WTC11 (cell line): ENCODE data around the gene DACT1. TPM values are rescaled to one million over a fixed set of nuclear protein-coding genes. Genes with fewer than 3 reads are reported as not detected.

ENCODE experiments used
- ATAC-seq: fragments of 200-7000 bp; cut with Tn5 transposase; 2 replicates; pipeline ENCODE4 v1.10.0; 2021; ENCODE audit warnings: mild to moderate bottlenecking, moderate library complexity
- CTCF ChIA-PET: fragments of 300-600 bp; sonication (Branson Sonifier 250); formaldehyde crosslinking; loops from one replicate; lab custom pipeline; 2021; ENCODE audit warnings: antibody characterized with exemption; lab: Charles Lee
- POLR2A ChIA-PET: fragments of 350-600 bp; sonication (Branson Sonifier 250); formaldehyde crosslinking; loops from one replicate; lab custom pipeline; 2021; ENCODE audit warnings: antibody characterized with exemption; lab: Charles Lee
- DNase-seq: peaks from one replicate; pipeline ENCODE4 v3.0.0; 2021; ENCODE audit warnings: low spot score
- H3K27ac Mint-ChIP-seq: 2 replicates; pipeline ENCODE4 v1.8.0; 2021; ENCODE audit warnings: mixed read lengths
- H3K27me3 Mint-ChIP-seq: 2 replicates; pipeline ENCODE4 v1.8.0; 2021; ENCODE audit warnings: low read depth, mild to moderate bottlenecking, moderate library complexity, mixed read lengths
- H3K36me3 Mint-ChIP-seq: 2 replicates; pipeline ENCODE4 v1.8.0; 2021; ENCODE audit warnings: mixed read lengths
- H3K4me1 Mint-ChIP-seq: 2 replicates; pipeline ENCODE4 v1.8.0; 2022; ENCODE audit warnings: mixed read lengths
- H3K4me3 Mint-ChIP-seq: 2 replicates; pipeline ENCODE4 v1.8.0; 2021; ENCODE audit warnings: mild to moderate bottlenecking, moderate library complexity, mixed read lengths
- H3K9me3 Mint-ChIP-seq: 2 replicates; pipeline ENCODE4 v1.8.0; 2021; ENCODE audit warnings: mixed read lengths
- ETV6 ChIP-seq: sonication (generic); formaldehyde crosslinking; IDR thresholded peaks from 2 replicates; pipeline ENCODE4 v1.8.1; 2022; ENCODE audit warnings: mild to moderate bottlenecking, missing genetic modification reagents
- HMGA2 ChIP-seq: fragments of 250-450 bp; sonication (Bioruptor Pico); IDR thresholded peaks from 2 replicates; pipeline ENCODE4 v1.4.0; 2021; ENCODE audit warnings: mild to moderate bottlenecking, moderate library complexity
- NFATC4 ChIP-seq: fragments of 250-450 bp; sonication (Bioruptor Pico); IDR thresholded peaks from 2 replicates; pipeline ENCODE4 v1.9.0; 2021; ENCODE audit warnings: mild to moderate bottlenecking
- ZNF263 ChIP-seq: sonication (generic); formaldehyde crosslinking; IDR thresholded peaks from 2 replicates; pipeline ENCODE4 v1.8.1; 2022; ENCODE audit warnings: low read depth, mild to moderate bottlenecking, moderate library complexity, missing genetic modification reagents
- total RNA-seq: library from RNA; stranded (reverse); gene quantifications from 3 replicates; pipeline ENCODE4 v1.2.3, GENCODE V29; 2021
- TF ChIP-seq, protein P1 (sequence below): sonication (generic); formaldehyde crosslinking; IDR thresholded peaks from 2 replicates; pipeline ENCODE4 v1.8.0; 2023; ENCODE audit warnings: missing genetic modification reagents
- TF ChIP-seq, protein P2 (sequence below): fragments of 250-450 bp; sonication (Bioruptor Pico); IDR thresholded peaks from 2 replicates; pipeline ENCODE4 v1.8.0; 2021; ENCODE audit warnings: mild to moderate bottlenecking

Gene DACT1
- total RNA-seq, 1 experiment from 2014 or later = 21.2 TPM

- ATAC-seq = peak; percentile 86
- DNase-seq = no peak
- CTCF ChIA-PET = no interaction called here
These were observed 59.6 kb downstream of the DACT1 start for GRCh38 chr14:58697266-58697929.

More at GRCh38 chr14:58697266-58697929, 59.6 kb downstream of the DACT1 start:
- peaks cover 24% of the 10 kb centered on the region for H3K4me1 Mint-ChIP-seq
- TF ChIP-seq, protein P1, sequence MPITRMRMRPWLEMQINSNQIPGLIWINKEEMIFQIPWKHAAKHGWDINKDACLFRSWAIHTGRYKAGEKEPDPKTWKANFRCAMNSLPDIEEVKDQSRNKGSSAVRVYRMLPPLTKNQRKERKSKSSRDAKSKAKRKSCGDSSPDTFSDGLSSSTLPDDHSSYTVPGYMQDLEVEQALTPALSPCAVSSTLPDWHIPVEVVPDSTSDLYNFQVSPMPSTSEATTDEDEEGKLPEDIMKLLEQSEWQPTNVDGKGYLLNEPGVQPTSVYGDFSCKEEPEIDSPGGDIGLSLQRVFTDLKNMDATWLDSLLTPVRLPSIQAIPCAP (CRISPR knock-in tag) = no peak
- no peak for TF ChIP-seq ZNF263 (CRISPR knock-in tag)
- no peak for TF ChIP-seq ETV6 (CRISPR knock-in tag)
- no peak for TF ChIP-seq NFATC4 (CRISPR knock-in tag)
- 0 out of 2 replicates have a peak, but pooled peaks have one; percentile 8 for TF ChIP-seq HMGA2 (CRISPR knock-in tag)
- TF ChIP-seq, protein P2, sequence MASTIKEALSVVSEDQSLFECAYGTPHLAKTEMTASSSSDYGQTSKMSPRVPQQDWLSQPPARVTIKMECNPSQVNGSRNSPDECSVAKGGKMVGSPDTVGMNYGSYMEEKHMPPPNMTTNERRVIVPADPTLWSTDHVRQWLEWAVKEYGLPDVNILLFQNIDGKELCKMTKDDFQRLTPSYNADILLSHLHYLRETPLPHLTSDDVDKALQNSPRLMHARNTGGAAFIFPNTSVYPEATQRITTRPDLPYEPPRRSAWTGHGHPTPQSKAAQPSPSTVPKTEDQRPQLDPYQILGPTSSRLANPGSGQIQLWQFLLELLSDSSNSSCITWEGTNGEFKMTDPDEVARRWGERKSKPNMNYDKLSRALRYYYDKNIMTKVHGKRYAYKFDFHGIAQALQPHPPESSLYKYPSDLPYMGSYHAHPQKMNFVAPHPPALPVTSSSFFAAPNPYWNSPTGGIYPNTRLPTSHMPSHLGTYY = no peak
- H3K9me3 Mint-ChIP-seq = peaks cover 4% of the 10 kb centered on the region; the same call in 1 of the 2 replicates
- H3K27me3 Mint-ChIP-seq = no peaks in the 10 kb centered on the region
- H3K27ac Mint-ChIP-seq = peak overlapping the region; percentile 39
- H3K36me3 Mint-ChIP-seq = no peaks in the 10 kb centered on the region
- POLR2A ChIA-PET = no interaction called here
- no peak overlapping the region for H3K4me3 Mint-ChIP-seq

Other genes with a start within 250 kb of the DACT1 start
- not detected in 3 replicates for gene TOMM20L, start 242.0 kb upstream of the DACT1 start, total RNA-seq
- 47.3 to 55.4 TPM (median 51.1 TPM) in 3 replicates for gene TIMM9, start 210.4 kb upstream of the DACT1 start, total RNA-seq
- gene KIAA0586, start 210.2 kb upstream of the DACT1 start, total RNA-seq = 20.5 to 23.5 TPM (median 22.2 TPM) in 3 replicates